DMS 273 (cell line): ENCODE data around the gene FNTB.

ENCODE experiments used
- DNase-seq: peaks from one replicate; lab custom pipeline; 2025; ENCODE audit not compliant: unreplicated experiment; lab: John Stamatoyannopoulos, UW

Gene FNTB, protein sequence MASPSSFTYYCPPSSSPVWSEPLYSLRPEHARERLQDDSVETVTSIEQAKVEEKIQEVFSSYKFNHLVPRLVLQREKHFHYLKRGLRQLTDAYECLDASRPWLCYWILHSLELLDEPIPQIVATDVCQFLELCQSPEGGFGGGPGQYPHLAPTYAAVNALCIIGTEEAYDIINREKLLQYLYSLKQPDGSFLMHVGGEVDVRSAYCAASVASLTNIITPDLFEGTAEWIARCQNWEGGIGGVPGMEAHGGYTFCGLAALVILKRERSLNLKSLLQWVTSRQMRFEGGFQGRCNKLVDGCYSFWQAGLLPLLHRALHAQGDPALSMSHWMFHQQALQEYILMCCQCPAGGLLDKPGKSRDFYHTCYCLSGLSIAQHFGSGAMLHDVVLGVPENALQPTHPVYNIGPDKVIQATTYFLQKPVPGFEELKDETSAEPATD

DNA sequence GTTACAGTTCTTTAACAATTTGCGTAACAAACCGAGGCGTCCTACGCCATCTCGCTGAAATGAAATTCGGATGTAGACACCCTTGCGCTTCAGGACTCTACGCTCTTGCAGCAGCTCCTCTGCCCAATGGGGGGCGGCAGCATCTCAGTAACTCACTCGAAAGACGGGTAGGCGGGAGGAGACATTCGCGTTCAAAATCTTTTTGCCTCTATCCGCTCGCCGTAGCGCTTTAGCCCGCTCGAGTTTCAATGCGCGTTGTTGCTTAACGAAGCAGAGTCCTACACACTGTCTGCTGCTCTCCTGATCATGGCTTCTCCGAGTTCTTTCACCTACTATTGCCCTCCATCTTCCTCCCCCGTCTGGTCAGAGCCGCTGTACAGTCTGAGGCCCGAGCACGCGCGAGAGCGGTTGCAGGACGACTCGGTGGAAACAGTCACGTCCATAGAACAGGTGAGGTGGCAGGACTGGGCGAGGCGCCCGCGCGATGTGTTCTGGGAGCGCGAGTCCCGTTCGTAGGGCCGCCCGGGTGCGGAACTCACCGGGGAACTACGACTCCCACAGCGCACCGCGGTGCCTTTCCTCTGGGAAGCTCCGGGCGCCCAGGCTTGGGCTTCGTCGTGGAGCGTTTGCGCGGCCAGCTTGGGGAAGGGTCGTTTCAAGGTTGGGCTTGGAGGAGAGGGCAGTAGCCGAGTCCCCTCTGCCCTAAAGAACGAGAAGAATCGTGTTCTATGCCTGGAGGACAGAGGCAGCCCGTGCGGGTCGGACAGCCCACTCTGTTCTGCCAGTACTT lies at the start of gene FNTB:
TSS of gene FNTB (plus strand) at position 248 of the 790 bp plus-strand sequence. CDS start at position 307, 59 bp downstream.
- peak; percentile 99 for DNase-seq

DNA sequence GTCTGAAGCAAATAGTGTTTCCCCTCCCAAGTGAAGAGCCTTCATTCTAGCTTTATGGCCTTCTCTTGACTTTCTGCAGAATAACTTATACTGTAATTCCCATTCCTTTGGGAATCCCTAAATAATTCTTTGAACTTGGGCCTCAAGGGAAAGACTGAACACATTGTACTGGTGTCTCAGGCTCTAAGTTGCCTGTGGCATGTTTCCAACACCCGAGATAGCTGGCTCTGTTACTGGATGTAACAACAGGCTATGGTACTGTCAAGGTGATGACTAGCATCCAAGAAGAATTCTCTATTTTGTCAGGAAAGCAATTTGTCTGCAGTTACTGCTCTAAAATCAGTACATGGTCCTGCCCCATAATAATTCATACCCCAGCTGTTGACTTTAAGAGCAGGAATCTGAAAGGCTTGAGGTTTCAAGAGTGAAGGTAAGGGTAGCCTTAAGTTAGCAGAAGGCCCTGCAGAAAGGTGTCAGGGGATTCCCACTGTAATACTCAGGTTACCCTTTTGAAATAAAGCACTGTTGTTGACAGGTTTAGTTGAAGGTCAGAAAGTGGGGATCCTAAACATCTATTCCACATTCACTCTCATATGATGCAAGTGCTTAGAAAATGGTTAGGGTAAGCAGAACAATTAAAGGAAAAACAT lies 49.4 kb upstream of the FNTB start:
- no peak for DNase-seq

DNA sequence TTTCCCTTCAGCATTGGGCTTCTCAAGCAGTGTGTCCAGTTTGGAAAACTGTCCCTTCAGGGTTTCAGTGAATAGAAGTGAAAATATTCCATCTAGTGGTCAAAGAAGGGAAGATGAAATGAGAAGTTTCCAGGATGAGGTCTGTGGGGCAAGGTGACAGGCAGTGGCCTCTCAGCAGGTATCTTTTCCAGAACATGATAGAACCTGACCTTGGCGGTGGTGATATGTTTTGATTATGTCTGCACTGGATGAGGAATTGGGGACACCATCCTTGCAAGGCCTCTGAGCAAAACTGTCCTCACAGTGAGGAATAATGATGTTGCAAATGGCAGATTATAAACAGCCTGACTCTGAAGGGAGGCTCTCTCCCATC lies 48.9 kb upstream of the FNTB start:
- peak; percentile 25 for DNase-seq

DNA sequence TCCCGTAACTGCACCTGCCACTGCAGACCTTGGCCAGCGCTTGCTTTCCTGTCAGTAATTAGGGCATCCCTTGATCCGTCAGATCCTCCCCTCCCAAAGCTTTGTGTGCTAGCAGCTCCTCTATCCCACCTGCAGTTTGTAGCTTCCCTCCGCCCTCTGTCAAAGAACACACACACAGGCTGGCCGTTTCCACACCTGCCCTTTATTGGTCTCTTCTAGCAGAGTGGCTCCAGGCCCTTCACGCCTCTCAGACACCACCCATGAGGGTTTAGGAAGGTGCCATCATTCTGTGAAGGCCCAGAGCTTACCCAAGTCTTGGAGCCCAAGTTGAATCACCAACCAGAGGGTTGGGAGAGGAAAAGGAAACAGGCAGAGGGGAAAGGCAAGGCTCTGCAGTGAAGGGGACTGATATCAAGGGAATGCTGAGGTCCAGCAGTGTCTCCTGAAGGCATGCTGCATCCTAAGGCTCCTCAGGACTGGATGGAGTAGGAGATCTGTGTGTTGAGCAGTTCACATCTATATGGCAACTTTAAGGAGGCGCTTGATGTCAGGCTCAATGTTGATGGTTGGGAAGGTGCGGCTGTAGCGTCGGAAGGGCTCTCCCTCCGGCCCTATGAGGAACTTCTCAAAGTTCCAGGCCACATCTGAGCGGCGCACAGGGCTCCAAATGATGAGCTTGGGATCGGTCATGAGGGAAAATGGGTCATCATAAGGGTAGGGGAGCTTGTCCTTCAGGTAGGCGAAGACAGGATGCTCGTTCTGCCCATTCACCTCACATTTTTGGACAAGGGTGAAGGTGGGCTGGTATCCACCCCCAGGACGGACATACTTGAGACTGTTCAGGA lies 47.5 kb upstream of the FNTB start:
- DNase-seq, result no peak

DNA sequence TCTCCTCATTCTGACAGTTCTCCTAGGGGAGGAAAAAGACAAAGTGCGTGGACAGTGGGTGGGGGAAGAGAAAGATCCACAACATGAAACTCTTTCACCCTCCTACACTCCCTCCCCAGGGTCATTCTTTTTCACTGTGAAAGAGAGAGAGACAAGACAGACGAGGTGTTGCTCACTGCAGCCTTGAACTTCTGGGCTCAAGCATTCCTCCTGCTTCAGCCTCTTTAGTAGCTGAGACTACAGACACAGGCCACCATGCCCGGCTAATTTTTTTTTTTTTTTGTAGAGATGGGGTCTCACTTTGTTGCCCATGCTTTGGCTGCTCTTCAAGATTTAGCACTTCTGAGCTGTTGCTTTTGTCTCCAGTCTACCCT lies 46.9 kb upstream of the FNTB start:
- no peak for DNase-seq

DNA sequence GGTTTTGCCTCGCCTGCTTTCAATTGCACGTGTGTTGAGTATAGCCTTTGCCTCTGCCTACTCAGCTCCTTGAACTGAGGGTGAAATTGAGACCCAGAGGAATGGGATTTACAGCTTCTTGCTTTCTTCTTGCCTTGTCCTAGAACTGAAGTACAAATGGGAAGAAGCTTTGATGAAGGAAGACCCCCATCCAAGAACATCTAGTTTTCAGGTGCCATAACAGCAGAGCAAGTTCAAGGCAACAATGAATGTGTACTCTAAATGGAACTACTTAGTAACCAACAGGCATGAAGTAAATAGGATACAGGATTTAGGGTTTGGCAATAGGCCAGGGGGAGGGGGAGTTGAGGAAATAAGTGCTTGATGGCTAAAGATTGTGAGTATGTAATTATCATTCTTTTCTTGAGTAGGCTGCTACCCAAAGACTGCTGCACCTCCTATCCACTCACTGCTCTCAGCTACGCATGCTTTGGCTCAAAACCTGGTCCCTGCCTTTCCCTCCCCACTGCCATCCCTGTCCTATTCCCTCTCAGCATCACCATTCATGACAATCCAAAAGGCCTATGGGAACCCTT lies 46.3 kb upstream of the FNTB start:
- DNase-seq, result no peak

DNA sequence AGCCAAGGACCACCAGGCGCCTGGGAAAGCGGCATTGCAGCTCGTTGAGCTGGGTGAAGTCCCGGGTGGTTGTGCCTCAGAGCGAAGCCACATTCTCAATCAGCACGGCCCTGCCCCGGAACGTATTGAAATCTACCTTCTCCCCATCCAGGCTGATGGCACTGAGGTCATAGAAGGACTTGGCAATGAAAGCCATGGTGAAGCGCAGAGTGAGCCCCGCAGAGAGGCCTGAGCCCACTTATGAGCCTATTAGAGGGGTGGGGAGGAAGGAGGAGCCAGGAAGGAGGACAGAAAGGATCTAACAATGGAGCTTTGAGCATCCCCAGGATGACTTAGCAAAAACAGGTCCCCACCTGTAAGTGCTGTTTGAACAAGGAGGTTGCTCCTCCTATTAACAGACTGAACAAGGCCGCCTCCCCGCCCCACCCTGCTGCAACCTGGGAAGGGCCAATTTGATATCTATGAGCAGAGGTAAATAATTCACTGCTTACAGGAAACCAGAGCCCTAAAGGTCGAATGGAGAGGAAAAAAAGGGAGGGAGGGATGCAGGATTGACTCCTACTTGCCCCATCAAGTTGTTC lies 44.1 kb upstream of the FNTB start, which contains the start of gene GPX2:
TSS of gene GPX2 (minus strand) at position 215 of the 581 bp plus-strand sequence. CDS start at position 196, 19 bp downstream.
- DNase-seq, result no peak

DNA sequence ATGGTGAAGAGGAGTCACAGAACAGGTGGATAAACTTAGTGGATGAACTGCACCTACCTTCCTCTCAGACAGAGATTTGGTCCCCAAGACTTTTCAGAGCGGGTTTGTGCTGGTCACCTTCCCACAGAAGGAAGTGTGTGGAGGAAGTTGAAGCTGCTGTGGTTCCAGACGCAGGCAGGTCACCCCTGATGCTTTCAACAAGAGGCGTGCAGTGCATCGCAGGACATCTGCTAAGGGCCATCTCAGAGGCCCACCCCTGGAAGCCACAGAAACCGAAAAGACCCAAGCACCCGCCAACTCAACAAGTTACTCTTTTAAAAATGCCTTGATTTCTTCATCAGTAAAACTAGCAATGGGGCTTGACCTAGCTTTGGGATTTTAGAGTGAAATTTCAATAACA lies 43.1 kb upstream of the FNTB start:
- no peak for DNase-seq

DNA sequence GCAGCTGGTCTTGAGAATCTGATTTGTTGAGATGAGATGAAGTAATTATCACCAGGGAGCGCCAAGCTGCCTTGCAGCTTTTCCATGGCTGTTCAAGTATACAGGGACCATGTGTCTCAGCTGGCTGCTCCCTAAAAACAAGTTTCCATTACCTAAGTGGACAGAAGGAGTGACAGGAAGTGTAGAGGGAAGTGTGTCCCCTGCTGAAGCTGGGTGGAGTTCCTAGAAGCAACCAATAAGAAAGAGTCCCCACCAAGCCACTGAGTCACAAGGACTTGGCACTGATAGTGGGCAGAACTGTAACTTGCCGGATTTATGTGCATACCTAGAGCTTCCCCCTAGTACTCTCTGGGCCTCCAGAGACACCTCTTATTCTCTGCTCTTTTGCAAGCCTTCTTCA lies 42.7 kb upstream of the FNTB start:
- DNase-seq, result peak; percentile 19

DNA sequence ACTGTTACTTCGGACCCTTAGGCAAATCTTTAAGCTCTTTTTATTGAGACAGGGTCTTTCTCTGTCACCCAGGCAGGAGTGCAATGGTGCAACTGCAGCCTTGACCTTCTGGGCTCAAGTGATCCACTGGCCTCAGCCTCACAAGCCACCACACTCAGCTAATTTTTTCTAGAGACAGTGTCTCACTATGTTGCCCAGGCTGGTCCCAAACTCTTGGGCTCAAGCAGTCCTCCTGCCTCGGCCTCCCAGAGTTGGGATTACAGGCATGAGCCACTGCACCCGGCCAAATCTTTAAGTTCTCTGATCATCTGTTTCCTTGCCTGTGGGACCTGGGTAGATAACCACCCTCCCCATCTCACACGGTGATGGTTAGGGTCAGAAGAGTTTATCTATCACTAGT lies 41.8 kb upstream of the FNTB start:
- DNase-seq, result no peak

DNA sequence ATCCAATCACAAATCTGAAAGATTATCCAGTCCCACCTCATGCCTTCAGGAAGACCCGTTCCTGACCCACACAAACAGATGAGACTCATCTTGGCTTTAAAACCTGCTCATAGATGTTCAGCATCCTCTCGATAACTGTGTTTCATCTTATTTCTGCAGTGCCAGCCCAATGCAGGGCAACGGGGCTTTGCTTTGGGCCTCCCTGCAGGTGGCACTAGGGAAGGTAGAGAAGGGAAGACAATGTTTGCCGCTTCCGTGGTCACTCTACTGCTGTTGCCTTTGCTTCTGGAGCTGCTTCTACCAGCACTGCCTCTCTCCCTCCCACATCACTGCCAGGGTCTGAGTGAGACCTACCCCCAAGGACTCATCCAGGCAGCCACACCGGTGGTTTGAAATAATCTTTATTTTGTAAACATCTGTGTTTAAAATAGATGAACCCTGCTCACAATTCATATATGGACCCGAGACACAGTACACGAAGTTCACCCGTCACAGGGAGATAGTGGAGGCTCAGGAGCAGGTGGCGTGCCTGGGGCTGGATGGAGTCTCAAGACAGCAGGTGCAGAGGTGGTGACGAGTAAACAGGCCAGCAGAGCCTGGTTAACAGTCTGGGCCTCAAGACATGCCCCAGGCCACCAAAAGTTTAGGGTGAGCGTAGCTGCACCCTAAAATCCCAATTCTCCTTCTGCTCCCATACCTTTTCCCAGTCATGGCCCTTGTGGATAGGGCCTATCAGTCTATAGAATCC lies 41.1 kb upstream of the FNTB start:
- DNase-seq, result no peak

DNA sequence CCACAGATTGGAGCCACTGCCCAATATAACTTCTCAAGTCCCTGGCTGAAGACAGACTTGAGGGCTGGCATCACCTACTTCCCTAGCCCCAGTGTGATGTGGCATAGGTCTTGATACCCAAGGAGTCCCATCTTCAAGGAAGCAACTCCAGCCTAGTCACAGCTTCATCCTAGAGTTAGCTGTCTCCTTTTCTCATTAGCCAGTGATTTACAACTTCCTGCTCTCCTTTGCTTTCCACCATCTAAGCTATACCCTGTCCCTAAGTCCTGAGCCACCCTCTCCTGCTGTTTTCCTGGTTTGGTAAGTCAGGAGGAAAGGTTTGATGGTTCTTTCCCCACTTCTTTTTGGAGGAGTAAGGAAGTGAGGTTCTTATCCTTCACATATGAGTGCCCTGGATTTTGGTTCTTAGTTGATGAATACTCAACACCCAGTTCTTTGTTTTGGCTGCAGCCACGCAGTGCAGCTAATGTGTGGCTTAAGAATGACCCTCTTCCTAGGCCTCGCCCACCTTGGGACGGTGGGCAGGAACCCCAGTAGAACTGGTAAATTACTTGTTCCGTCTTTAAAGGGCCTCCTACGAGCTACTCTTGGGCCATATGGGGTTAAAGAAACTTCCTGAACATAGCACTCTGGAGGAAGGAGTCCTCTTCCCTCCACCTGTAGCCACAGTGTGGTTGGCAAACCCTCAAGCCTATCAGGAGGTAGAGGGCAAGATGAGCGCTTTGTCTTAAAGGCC lies 40.2 kb upstream of the FNTB start:
- no peak for DNase-seq

DNA sequence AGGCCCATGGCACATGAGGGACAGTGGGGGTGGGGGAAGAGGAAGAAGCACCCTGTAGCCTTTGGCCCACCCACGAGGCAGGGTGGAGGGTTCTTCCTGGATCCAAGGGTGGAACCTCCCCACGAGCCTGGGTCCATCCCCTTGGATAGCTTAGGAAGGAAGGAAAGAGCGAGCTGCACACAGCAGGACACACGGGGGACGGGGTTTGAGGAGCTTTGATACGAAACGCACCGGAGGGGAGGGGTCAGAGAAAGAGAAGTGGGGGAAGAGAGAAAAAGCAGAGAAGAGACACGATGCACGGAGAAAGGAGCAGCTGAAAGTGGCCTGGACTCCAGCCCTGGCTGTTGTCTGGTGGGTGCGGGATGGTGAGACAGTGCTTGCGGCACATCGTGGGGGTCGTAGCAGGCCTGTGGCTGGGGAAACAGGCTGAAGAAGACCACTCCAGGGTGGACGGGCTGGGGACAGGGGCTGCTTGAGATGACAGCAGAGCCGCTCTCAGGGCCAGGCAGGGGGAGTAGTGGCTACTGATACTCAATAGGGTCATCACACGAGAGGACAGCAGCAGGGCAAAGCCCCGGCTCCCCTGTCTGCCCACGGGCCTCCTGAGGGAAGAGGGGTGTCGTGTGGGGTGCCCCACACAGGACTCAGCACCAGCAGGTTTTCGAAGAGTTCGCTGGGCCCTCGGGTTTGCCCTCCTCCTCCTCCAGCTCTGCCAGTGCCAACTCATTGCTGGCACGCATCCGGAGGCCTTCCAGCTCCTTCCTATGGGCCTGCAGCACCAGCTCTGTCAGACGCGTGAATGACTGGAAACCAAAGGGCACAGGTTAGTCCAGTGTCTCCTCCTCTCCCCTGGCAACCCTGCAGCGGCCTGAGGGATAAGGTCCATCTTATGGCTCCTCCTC lies 38.7 kb upstream of the FNTB start:
- DNase-seq, result no peak

DNA sequence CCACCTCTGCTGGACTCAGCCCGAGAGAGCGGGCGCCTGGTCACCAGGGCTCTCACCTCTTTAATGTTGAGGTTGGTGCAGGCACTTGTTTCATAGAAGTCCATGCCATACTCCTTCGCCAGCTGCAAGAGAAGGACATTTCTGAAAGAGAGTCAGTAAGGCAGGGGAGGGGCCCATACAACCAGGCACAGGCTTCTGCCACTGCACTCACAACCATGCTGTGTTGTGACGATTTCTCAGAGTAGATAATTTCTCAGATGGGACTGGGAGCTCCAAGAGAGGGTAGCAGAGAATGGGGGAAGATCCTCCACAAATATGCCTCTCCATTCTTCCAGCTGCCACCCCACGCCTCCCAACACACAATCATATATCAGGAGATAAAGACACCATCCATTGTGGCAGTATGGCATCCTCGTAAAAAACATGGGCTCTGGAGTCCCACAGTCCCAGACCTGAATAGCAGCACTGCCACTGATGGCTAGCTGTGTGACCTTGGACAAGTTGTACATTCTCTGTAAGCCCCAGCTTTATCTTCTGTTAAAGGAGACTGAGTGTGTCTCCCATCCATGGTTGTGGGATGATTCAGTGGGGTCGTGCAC lies 38.0 kb upstream of the FNTB start:
- DNase-seq, result no peak

DNA sequence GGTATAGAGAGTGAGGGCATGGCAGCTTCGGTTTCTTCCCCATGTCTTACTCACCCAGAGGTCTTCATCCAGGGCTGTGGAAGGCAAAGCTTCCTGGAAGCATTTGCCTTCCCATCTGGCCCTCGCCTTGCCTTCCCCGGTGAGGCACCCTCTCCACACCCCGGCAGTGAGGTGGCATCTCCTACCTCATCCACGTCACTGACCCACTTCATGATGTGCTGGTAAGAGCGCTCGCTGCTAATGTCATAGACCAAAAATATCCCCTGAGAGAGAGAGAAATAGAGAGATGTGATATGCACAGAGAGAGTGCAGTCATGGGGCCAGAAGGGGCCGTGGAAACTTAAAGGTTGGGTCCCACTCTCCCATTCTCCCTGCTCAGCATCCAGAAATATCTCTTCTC lies 35.8 kb upstream of the FNTB start:
- DNase-seq, result no peak

DNA sequence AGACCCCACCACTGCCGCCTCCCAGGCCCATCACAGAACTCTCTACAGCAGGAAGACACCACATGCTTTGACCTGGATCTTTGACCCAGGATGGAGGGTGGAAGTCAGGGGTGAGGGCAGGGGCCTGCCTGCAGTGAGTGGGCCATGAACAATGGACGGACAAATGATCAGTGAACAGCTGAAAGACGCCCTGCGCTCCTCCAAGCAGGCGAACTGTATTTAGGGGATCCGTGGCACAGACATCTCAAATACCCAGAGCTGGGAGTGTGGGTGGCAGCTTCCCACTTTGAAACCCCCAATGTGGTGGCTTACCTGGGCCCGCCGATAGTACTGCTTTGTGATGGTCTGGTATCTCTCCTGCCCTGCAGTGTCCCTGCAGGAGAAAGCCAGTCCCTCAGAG lies 35.4 kb upstream of the FNTB start:
- no peak for DNase-seq

DNA sequence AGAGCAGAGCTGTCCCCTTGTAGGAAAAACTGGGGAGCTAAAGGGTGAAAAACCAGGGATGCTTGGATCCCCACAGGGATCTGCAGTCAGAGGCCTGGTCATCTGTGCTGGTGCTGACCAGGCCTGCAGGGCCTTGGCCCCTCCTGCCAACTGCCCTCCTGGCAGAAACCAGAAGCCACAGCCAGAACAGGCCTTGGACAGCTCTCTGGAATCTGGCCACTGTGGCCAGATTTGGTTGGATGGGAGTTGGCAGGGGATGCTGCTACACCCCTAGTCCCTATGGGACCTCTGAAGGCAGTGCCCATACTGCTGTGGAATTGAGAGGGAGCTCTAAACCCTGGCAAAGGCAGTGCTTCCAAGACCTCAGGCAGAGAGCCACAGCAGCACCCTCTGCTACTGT lies 35.0 kb upstream of the FNTB start:
- no peak for DNase-seq
